ENCODE data around the gene PIP.
"Not testable (repeated sequence)": the region's sequence is repeated elsewhere in the genome, so short reads cannot be mapped to it uniquely, and the experiment has no call there.

PIP gene

GRCh38 chr7:143131781-143132180, at the start of gene PIP:
TSS of gene PIP (plus strand) at chr7:143132077. CDS start at chr7:143132117, 40 bp downstream.
- in situ Hi-C loops (cut with MboI; ENCODE audit: low sequenced_read_pairs): no loop called here

- in situ Hi-C loops (cut with MboI; ENCODE audit: low sequenced_read_pairs): no loop called here
Measured at GRCh38 chr7:143085109-143085508, 46.8 kb upstream of the PIP start.

GRCh38 chr7:143085610-143086009, 46.3 kb upstream of the PIP start:
- in situ Hi-C loops (cut with MboI; ENCODE audit: low sequenced_read_pairs): not testable (repeated sequence)

- in situ Hi-C loops (cut with MboI; ENCODE audit: low sequenced_read_pairs): not testable (repeated sequence)
Measured at GRCh38 chr7:143088549-143089231, 43.2 kb upstream of the PIP start.

GRCh38 chr7:143096146-143096545, 35.7 kb upstream of the PIP start:
- in situ Hi-C loops (cut with MboI; ENCODE audit: low sequenced_read_pairs): no loop called here

- in situ Hi-C loops (cut with MboI; ENCODE audit: low sequenced_read_pairs): not testable (repeated sequence)
Measured at GRCh38 chr7:143099579-143099978, 32.3 kb upstream of the PIP start.

GRCh38 chr7:143104759-143105158, 27.1 kb upstream of the PIP start:
- in situ Hi-C loops (cut with MboI; ENCODE audit: low sequenced_read_pairs): no loop called here

GRCh38 chr7:143108019-143108418, 23.9 kb upstream of the PIP start:
- in situ Hi-C loops (cut with MboI; ENCODE audit: low sequenced_read_pairs): not testable (repeated sequence)

GRCh38 chr7:143117395-143117794, 14.5 kb upstream of the PIP start:
- in situ Hi-C loops (cut with MboI; ENCODE audit: low sequenced_read_pairs): no loop called here

- in situ Hi-C loops (cut with MboI; ENCODE audit: low sequenced_read_pairs): no loop called here
Measured at GRCh38 chr7:143120691-143121405, 11.0 kb upstream of the PIP start.

GRCh38 chr7:143123326-143123725, 8.6 kb upstream of the PIP start:
- in situ Hi-C loops (cut with MboI; ENCODE audit: low sequenced_read_pairs): not testable (repeated sequence)

- in situ Hi-C loops (cut with MboI; ENCODE audit: low sequenced_read_pairs): no loop called here
Measured at GRCh38 chr7:143126146-143126545, 5.7 kb upstream of the PIP start.

- in situ Hi-C loops (cut with MboI; ENCODE audit: low sequenced_read_pairs): no loop called here
Measured at GRCh38 chr7:143129051-143129450, 2.8 kb upstream of the PIP start.

- in situ Hi-C loops (cut with MboI; ENCODE audit: low sequenced_read_pairs): no loop called here
Measured at GRCh38 chr7:143129477-143129876, 2.4 kb upstream of the PIP start.

GRCh38 chr7:143130541-143130940, 1.3 kb upstream of the PIP start:
- in situ Hi-C loops (cut with MboI; ENCODE audit: low sequenced_read_pairs): no loop called here

- in situ Hi-C loops (cut with MboI; ENCODE audit: low sequenced_read_pairs): no loop called here
Measured at GRCh38 chr7:143147070-143147469, 15.2 kb downstream of the PIP start.

- in situ Hi-C loops (cut with MboI; ENCODE audit: low sequenced_read_pairs): no loop called here
Measured at GRCh38 chr7:143148050-143148449, 16.2 kb downstream of the PIP start.

- in situ Hi-C loops (cut with MboI; ENCODE audit: low sequenced_read_pairs): no loop called here
Measured at GRCh38 chr7:143148651-143149050, 16.8 kb downstream of the PIP start.

- in situ Hi-C loops (cut with MboI; ENCODE audit: low sequenced_read_pairs): not testable (repeated sequence)
Measured at GRCh38 chr7:143150696-143151095, 18.8 kb downstream of the PIP start.

- in situ Hi-C loops (cut with MboI; ENCODE audit: low sequenced_read_pairs): not testable (repeated sequence)
Measured at GRCh38 chr7:143158617-143159016, 26.7 kb downstream of the PIP start.

- in situ Hi-C loops (cut with MboI; ENCODE audit: low sequenced_read_pairs): no loop called here
Measured at GRCh38 chr7:143171697-143172096, 39.8 kb downstream of the PIP start.

- in situ Hi-C loops (cut with MboI; ENCODE audit: low sequenced_read_pairs): no loop called here
Measured at GRCh38 chr7:143172354-143172753, 40.5 kb downstream of the PIP start.

Measured in HL-60/S4 treated with phorbol 12-myristate 13-acetate at 8.2 ng/mL for 4 days and 3 days (cell line).